Motor neuron (in vitro differentiated cells): Measurements from ENCODE around the gene AXIN2. TPM values are rescaled to one million over a fixed set of nuclear protein-coding genes. Genes with fewer than 3 reads are reported as not detected.
A peak's percentile ranks its signal among the peaks of the same experiment; 100 is the strongest.
"Not testable (repeated sequence)": the region's sequence is repeated elsewhere in the genome, so short reads cannot be mapped to it uniquely, and the experiment has no call there.

ENCODE experiments used
- ATAC-seq, 8 experiments: fragments of 200-7000 bp; cut with Tn5 transposase; replicated peaks in 6 of 8; 2 replicates each; pipeline ENCODE4 v1.8.0; 2021; ENCODE audit warnings: mild to moderate bottlenecking in 8 of 8, moderate library complexity in 8 of 8
- H3K27ac ChIP-seq, 2 donors: fragments of 250-450 bp; sonication (Bioruptor Pico); 2 replicates each; pipeline ENCODE4 v1.9.0; 2021; ENCODE audit warnings: antibody characterized with exemption in 2 of 2, mild to moderate bottlenecking in 2 of 2, moderate library complexity in 1 of 2
- H3K4me1 ChIP-seq, 2 donors: fragments of 250-450 bp; sonication (Bioruptor Pico); replicated peaks in 1 of 2; 2 replicates each; pipeline ENCODE4 v1.6.1; 2021; ENCODE audit warnings: antibody characterized with exemption in 2 of 2, mild to moderate bottlenecking in 2 of 2, moderate library complexity in 1 of 2
- H3K4me3 ChIP-seq, 5 donors: fragments of 250-450 bp; sonication (Bioruptor Pico); 2 replicates each; pipeline ENCODE4 v1.9.0; 2021; ENCODE audit warnings: antibody characterized with exemption in 5 of 5, mild to moderate bottlenecking in 5 of 5, moderate library complexity in 4 of 5
- WGBS, 10 experiments: fragments of 450-650 bp; shearing (Covaris generic); methylation state at CpG; one replicate each; pipeline ENCODE4 v1.0.0; 2022; 5-methylcytosine and 5-hydroxymethylcytosine counted together
- in situ Hi-C, 9 experiments: fragments of 400-800 bp; cut with MboI; loops; one replicate each; pipeline ENCODE4 v1.15.0; 2021; ENCODE audit warnings: low sequenced_read_pairs in 9 of 9, low pct_unique_long_range_greater_than_20kb in 2 of 9; ENCODE audit not compliant: unreplicated experiment in 9 of 9
- total RNA-seq, 8 experiments: library from RNA; unstranded; fragments of 300-600 nt; gene quantifications; 2 replicates each; pipeline versions ENCODE4 v1.2.3 to v1.2.4, GENCODE V29; 2022

AXIN2 gene
- total RNA-seq, 8 experiments from 2014 or later, result 2.0 to 18.7 (median 8.4) TPM

- Histone ChIP-seq H3K4me3 (no peak overlapping the region), H3K4me1 (peaks cover 29 to 32% of the 10 kb centered on the region in 2 donors), H3K27ac (peak overlapping the region; percentile 16 to 35)
- WGBS, 10 experiments, result 70 to 94% (median 87%) methylated on average over 2 to 14 of the region's 17 CpGs; no CpG with 5 or more reads in 4 of the 10 experiments
- ATAC-seq, result peak in 1 of 8 experiments; percentile 10
- in situ Hi-C loops, result no loop called here
Observed at GRCh38 chr17:65529761-65530522, 31.5 kb downstream of the AXIN2 start.

- no peak for ATAC-seq
- in situ Hi-C loops, result no loop called here
- WGBS, 10 experiments, result 53 to 100% (median 94%) methylated on average over 1 to 7 of the region's 7 CpGs; no CpG with 5 or more reads in 2 of the 10 experiments
- H3K4me3 ChIP-seq, result no peak overlapping the region
- H3K4me1 ChIP-seq, result peaks cover 29 to 32% of the 10 kb centered on the region in 2 donors
- H3K27ac ChIP-seq, result no peak overlapping the region
Observed at GRCh38 chr17:65529040-65529633, 32.3 kb downstream of the AXIN2 start.

DNA sequence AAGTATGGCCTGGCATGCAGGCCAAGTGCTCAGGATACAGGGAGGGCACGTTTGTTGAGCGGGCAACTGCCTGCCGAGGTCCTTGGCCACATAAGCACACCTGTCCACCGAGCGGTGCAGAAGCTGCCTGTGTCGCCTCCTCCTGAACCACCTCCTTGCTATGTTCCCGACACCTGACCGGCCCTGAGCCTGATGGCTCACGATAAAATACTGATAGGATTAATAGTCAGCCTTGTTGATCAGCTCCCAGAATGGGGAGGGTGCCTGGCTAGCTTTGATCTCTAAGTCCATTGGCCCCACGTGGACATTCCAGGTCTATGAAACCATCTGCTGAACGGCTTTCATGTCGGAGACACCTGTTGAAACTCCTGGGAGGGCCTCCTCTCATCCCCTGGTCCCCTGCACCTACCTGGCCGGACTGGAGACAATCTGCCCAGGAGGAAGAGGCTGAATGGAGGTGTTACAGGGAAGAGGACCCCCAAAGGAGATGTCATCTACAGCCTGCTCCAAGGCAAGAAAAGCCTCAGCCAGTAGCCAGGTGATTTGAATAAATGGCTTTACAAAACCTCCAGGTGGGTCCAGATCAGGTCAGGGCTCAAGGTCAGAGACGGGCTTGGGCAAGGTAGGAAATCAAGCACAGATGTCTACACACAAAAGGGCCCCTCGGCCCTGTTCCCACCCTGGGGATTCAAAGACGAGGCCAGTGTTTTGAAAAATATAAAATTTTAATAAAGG is 33.4 kb downstream of the AXIN2 start:
- no peak overlapping the region for H3K4me3 ChIP-seq
- H3K27ac ChIP-seq, result no peak overlapping the region
- ATAC-seq, result no peak
- in situ Hi-C loops, result no loop called here
- peaks cover 29 to 32% of the 10 kb centered on the region in 2 donors for H3K4me1 ChIP-seq
- 60 to 100% (median 92%) methylated on average over 1 to 13 of the region's 16 CpGs for WGBS, 10 experiments

- in situ Hi-C loops, result no loop called here
- ATAC-seq, result no peak
- Histone ChIP-seq H3K4me3 (no peak overlapping the region), H3K4me1 (peaks cover 29 to 31% of the 10 kb centered on the region in 2 donors), H3K27ac (no peak overlapping the region)
- 40 to 100% (median 86%) methylated on average over 1 to 5 of the region's 8 CpGs; no CpG with 5 or more reads in 2 of the 10 experiments for WGBS, 10 experiments
Observed at GRCh38 chr17:65527381-65527780, 34.1 kb downstream of the AXIN2 start.

- H3K27ac ChIP-seq, in situ Hi-C loops: not testable (repeated sequence)
- WGBS, 10 experiments, result 79 to 100% (median 97%) methylated on average over 1 to 7 of the region's 7 CpGs; no CpG with 5 or more reads in 3 of the 10 experiments
Observed at GRCh38 chr17:65526854-65527253, 34.6 kb downstream of the AXIN2 start.

DNA sequence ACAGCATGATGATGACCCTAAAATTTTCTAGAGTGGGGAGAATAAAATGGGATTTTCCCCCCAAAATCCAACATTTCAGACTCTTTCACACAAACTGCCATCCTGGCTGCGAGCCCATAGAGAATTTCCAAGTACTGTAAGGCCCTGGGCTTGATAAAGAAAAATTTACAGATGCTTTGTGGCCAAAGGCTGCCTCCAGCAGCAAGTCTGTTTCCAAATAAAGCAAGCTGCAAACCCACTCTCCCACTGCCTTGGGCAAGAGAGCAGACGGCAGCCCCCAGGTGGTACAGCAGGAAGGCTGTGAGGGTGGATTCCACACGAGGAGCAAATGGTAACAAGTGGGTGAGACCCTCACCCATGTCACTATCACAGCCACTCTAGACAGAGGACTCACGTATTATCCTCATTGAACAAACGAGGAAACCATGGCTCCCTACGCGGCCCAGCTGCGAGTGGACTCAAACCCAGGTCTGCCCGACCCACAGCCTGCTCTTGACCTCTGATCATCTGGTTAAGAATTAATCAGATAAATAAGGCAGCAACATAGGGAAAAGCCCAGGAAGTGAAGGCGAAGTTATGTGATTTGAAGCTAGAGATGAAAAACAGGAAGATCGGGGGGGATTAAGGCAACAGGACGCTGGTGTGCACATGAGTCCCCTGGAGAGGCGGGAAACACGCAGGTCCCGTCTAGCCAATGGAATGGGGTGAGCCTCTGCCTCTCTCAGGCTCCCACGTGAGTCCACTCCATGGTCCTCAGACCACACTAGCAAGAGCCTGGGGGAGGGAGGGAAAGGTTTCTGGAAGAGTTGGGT is 37.4 kb downstream of the AXIN2 start:
- in situ Hi-C loops, result no loop called here
- peaks cover 3% of the 10 kb centered on the region in 2 donors for H3K4me1 ChIP-seq
- no peak for ATAC-seq
- H3K4me3 ChIP-seq, result no peak overlapping the region
- WGBS, 10 experiments, result 65 to 100% (median 78%) methylated on average over 1 to 11 of the region's 16 CpGs; no CpG with 5 or more reads in 1 of the 10 experiments
- H3K27ac ChIP-seq, result no peak overlapping the region

More at GRCh38 chr17:65526854-65527253, 34.6 kb downstream of the AXIN2 start:
- not testable (repeated sequence) for ATAC-seq, H3K4me3 ChIP-seq
- H3K4me1 ChIP-seq, result peaks cover 24 to 26% of the 10 kb centered on the region in 2 donors

DNA sequence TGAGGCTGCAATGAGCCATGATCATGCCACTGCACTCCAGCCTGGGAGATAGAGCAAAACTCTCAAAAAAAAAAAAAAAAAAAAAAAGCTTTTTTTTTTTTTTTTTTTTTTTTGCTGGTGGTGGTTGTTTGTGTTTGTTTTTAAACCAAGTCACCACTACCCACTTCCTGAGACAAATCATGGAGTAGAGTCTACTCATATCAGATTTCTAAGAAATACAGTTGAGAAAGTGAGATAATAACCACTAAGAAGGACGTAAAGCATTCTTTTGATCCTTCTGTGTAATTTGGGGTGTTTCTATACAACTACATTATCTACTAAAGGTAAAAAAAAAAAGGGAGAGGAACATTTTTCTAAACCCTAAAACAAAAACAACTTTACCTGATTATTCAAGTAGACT is 38.0 kb downstream of the AXIN2 start:
- Histone ChIP-seq H3K4me3 (no peak overlapping the region), H3K27ac (no peak overlapping the region), H3K4me1 (peaks cover 3 to 4% of the 10 kb centered on the region in 2 donors)
- ATAC-seq, result no peak
- in situ Hi-C loops, result no loop called here
- 89 to 100% methylated on average over 1 of the region's 1 CpG; no CpG with 5 or more reads in 8 of the 10 experiments for WGBS, 10 experiments

GRCh38 chr17:65522751-65523404 is 38.6 kb downstream of the AXIN2 start:
- in situ Hi-C loops, result no loop called here
- Histone ChIP-seq H3K4me3 (no peak overlapping the region), H3K4me1 (peaks cover 3 to 4% of the 10 kb centered on the region in 2 donors), H3K27ac (no peak overlapping the region)
- 81 to 100% (median 87%) methylated on average over 2 to 7 of the region's 14 CpGs; no CpG with 5 or more reads in 5 of the 10 experiments for WGBS, 10 experiments
- no peak for ATAC-seq

- no peak overlapping the region for H3K4me3 ChIP-seq
- in situ Hi-C loops, result no loop called here
- WGBS, 10 experiments, result 17 to 63% (median 37%) methylated on average over 1 to 2 of the region's 3 CpGs; no CpG with 5 or more reads in 5 of the 10 experiments
- ATAC-seq, result peak in 5 of 8 experiments; percentile 34 to 85 (median 69)
- peaks cover 18% of the 10 kb centered on the region in 2 donors for H3K4me1 ChIP-seq
- no peak overlapping the region for H3K27ac ChIP-seq
Observed at GRCh38 chr17:65519462-65519861, 42.0 kb downstream of the AXIN2 start.

DNA sequence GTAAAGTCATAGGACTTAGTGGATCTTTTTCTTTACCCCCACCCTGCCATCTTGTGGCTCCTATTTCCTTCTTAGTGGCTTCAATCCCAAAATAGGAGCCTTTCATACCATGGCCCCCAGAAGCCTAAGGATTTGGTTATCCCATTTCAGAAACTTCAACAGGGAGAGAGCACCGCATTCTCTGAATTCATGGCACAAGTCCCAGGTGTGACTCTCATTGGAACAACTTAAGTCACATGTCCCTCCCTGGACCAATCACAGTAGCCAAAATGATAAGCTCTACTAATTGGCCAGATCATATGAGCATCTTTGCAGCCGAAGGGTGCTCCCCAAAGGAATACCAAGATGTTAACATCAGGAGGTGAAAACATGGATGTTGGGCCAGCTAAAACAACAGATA is 43.2 kb downstream of the AXIN2 start:
- 38 to 100% (median 97%) methylated on average over 1 to 2 of the region's 2 CpGs; no CpG with 5 or more reads in 2 of the 10 experiments for WGBS, 10 experiments
- Histone ChIP-seq H3K4me1 (peaks cover 18% of the 10 kb centered on the region in 2 donors), H3K27ac (no peak overlapping the region), H3K4me3 (no peak overlapping the region)
- in situ Hi-C loops, result no loop called here
- no peak for ATAC-seq

DNA sequence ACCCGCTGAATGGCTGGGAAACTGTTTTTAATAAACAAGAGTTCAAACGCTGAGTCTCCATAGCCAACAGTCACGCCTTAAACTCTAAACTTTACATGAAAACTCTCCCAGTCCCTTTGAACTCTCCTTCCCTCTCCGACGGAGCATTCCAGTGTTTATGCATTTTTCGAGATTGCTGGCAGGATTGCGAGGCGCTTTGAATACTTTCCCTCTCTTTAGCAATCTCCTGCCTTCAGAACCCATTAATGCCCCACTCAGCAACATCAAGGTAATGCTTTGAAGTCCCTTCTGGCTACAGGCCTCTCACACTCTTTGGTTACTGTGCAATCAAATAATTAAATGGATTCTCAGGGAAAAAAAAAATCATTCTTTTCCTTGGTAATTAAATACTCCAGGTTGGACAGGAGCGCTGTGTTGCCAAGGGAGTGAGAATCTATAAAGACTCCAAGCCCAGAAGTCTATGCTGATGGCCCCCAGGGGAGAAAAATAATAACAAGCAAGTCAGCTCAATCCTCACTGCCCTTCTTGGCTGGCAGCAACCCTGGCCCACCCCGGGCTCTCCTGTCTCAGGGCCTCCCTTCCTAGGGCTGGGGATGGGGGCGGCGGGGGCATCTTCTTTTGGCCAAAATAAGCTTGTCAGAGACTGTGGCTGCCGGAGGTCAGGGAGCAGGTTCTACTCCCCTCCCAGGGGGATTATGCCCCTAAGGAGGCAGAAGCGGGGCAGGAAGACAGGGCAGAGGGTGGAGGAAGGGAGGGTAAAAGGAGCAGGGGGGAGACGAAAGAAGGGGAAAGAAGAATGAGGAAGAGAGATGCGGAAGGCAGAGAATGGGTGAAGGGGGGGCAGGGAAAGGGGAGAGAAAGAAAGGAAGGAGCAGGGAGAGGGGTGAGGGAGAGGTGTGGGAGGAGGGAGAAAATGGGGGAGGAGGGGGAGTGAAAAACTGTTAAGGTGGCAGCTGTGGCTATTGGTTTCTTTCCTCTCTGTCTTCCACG is 45.2 kb downstream of the AXIN2 start:
- H3K27ac ChIP-seq, result no peak overlapping the region
- ATAC-seq, result peak; percentile 45 to 87 (median 72)
- H3K4me3 ChIP-seq, result no peak overlapping the region
- peaks cover 18% of the 10 kb centered on the region in 2 donors for H3K4me1 ChIP-seq
- in situ Hi-C loops, result no loop called here
- 11 to 33% (median 18%) methylated on average over 2 to 12 of the region's 17 CpGs; no CpG with 5 or more reads in 1 of the 10 experiments for WGBS, 10 experiments
